Esophagus muscularis mucosa (tissue), 4 donors: ENCODE data around the gene COL5A1. TPM values are rescaled to one million over a fixed set of nuclear protein-coding genes. Genes with fewer than 3 reads are reported as not detected.

Experiments used
- DNase-seq: peaks from one replicate; pipeline ENCODE4 v3.0.0-alpha.2; 2017; ENCODE audit errors: extremely low spot score
- H3K27ac ChIP-seq, 4 donors: fragments of 200-600 bp; sonication (generic); replicated peaks in 1 of 4; 1 replicate in 3 of 4; 2 replicates in 1 of 4; pipeline ENCODE4 v1.5.1; 2016 to 2019; ENCODE audit warnings: mild to moderate bottlenecking in 1 of 4
- H3K27me3 ChIP-seq, 4 donors: fragments of 200-600 bp; sonication (generic); one replicate each; pipeline versions ENCODE4 v1.5.1 to v1.6.0; 2016 to 2019
- H3K36me3 ChIP-seq, 4 donors: fragments of 200-600 bp; sonication (generic); one replicate each; pipeline ENCODE4 v1.5.1; 2016 to 2019
- H3K4me1 ChIP-seq, 4 donors: fragments of 200-600 bp; sonication (generic); one replicate each; pipeline ENCODE4 v1.5.1; 2016 to 2019
- H3K4me3 ChIP-seq, 4 donors: fragments of 200-600 bp; sonication (generic); 1 replicate in 2 of 4; 2 replicates in 2 of 4; pipeline ENCODE4 v1.5.1; 2016 to 2019; ENCODE audit warnings: mild to moderate bottlenecking in 4 of 4, moderate library complexity in 1 of 4
- H3K9me3 ChIP-seq, 4 donors: fragments of 200-600 bp; sonication (generic); 1 replicate in 3 of 4; 2 replicates in 1 of 4; pipeline ENCODE4 v1.5.1; 2016 to 2019
- EP300 ChIP-seq: sonication (generic); formaldehyde crosslinking; IDR thresholded peaks from one replicate; pipeline ENCODE4 v1.6.1; 2017; ENCODE audit warnings: antibody characterized with exemption
- POLR2A ChIP-seq: fragments of 450-650 bp; IDR thresholded peaks from one replicate; pipeline ENCODE4 v1.6.1; 2017; ENCODE audit warnings: antibody characterized with exemption, moderate library complexity, mild to moderate bottlenecking, low read depth
- POLR2AphosphoS5 ChIP-seq, 2 donors: sonication (generic); formaldehyde crosslinking; IDR thresholded peaks; one replicate each; pipeline ENCODE4 v1.6.1; 2017; ENCODE audit warnings: antibody characterized with exemption in 2 of 2
- whole genome bisulfite sequencing: methylation state at CpG from one replicate; pipeline ENCODE4 v1.1.5; 2018; 5-methylcytosine and 5-hydroxymethylcytosine counted together
- intact Hi-C: fragments of 100-400 bp; cut with DNase I; formaldehyde crosslinking; loops from one replicate; pipeline ENCODE4 v1.15.1; 2023
- total RNA-seq, 4 donors: library from RNA; depleted of rRNA; stranded (reverse); fragments of >200 nt; gene quantifications; one replicate each; pipeline versions ENCODE4 v1.1.0 to v1.2.1, GENCODE V29; 2016
- TF ChIP-seq, protein P1 (sequence below), 3 experiments: fragments of 200-600 bp in 2 of 3; fragments of 450-650 bp in 1 of 3; sonication (generic) in 2 of 3; IDR thresholded peaks; one replicate each; pipeline ENCODE4 v1.5.1; 2017 to 2019; ENCODE audit warnings: antibody characterized with exemption in 3 of 3, mild to moderate bottlenecking in 2 of 3, moderate library complexity in 1 of 3

COL5A1 gene
- total RNA-seq, 4 donors from 2014 or later = 36.0 to 89.5 (median 56.4) TPM

DNA sequence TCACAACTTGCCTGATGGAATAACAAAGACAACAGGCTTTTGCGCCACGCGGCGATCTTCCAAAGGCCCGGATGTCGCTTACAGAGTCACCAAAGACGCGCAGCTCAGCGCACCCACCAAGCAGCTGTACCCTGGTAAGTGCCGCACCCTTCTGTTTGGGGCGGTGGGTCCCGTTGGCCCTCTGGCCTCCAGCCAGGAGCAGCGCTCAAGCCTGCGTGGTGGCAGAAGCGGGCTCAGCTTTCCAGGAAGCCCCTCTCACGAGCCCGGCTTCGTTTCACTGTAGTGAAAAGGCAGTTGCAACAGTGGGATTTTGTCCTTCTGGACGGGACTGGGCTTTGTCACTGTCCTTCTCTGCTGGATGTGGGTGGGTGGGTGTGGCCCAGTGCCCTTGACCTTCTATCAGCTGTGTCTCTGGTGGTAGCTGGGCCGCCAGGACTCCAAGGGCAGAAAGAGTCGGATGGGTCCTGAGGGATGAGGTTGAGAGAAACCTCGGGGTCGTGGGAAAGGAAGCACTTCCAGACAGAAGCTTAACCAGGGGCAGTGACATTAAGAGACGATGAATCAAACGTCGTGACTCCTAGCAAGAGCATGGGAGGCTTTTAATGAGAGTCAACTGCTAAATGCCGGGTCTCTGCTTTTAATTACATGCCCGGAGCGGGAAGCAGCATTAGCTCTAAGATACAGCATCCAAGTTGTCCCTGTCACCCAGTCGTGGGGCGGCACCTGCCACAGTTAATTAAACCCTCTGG is 49.5 kb downstream of the COL5A1 start:
- peaks cover 3 to 59% (median 53%) of the 10 kb centered on the region in 4 donors for H3K4me1 ChIP-seq
- peak overlapping the region in 2 of 4 donors; percentile 2 to 33 for H3K27ac ChIP-seq
- no peaks in the 10 kb centered on the region for H3K27me3 ChIP-seq
- no peaks in the 10 kb centered on the region for H3K9me3 ChIP-seq
- no peak for DNase-seq
- intact Hi-C loops = loop anchor here (5.0 kb wide), 1 partner anchor 239 kb away; no protein-coding TSS in a partner anchor
- H3K36me3 ChIP-seq = peaks cover 0 to 30% (median 18%) of the 10 kb centered on the region in 4 donors
- WGBS = 69% methylated on average over 25 of the region's 31 CpGs
- TF ChIP-seq EP300 (no peak), POLR2A (no peak), POLR2AphosphoS5 (IDR thresholded peaks at IDR 0.05) (no peak)
- TF ChIP-seq, protein P1, sequence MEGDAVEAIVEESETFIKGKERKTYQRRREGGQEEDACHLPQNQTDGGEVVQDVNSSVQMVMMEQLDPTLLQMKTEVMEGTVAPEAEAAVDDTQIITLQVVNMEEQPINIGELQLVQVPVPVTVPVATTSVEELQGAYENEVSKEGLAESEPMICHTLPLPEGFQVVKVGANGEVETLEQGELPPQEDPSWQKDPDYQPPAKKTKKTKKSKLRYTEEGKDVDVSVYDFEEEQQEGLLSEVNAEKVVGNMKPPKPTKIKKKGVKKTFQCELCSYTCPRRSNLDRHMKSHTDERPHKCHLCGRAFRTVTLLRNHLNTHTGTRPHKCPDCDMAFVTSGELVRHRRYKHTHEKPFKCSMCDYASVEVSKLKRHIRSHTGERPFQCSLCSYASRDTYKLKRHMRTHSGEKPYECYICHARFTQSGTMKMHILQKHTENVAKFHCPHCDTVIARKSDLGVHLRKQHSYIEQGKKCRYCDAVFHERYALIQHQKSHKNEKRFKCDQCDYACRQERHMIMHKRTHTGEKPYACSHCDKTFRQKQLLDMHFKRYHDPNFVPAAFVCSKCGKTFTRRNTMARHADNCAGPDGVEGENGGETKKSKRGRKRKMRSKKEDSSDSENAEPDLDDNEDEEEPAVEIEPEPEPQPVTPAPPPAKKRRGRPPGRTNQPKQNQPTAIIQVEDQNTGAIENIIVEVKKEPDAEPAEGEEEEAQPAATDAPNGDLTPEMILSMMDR (IDR thresholded peaks at IDR 0.05) = no peak
- no peak overlapping the region for H3K4me3 ChIP-seq

- TF ChIP-seq POLR2AphosphoS5 (IDR thresholded peaks at IDR 0.05) (no peak), EP300 (no peak), POLR2A (no peak)
- TF ChIP-seq, protein P1 (IDR thresholded peaks at IDR 0.05) = no peak
- H3K4me3 ChIP-seq = no peak overlapping the region
- WGBS = 82% methylated on average over 22 of the region's 23 CpGs
- peak overlapping the region; percentile 2 to 44 (median 30) for H3K27ac ChIP-seq
- intact Hi-C loops = loop anchor here (5.0 kb wide), 1 partner anchor 240 kb away; no protein-coding TSS in a partner anchor
- H3K27me3 ChIP-seq = no peaks in the 10 kb centered on the region
- peaks cover 3 to 59% (median 53%) of the 10 kb centered on the region in 4 donors for H3K4me1 ChIP-seq
- peaks cover 0 to 30% (median 18%) of the 10 kb centered on the region in 4 donors for H3K36me3 ChIP-seq
- no peaks in the 10 kb centered on the region for H3K9me3 ChIP-seq
- no peak for DNase-seq
Observed at GRCh38 chr9:134691695-134692572, 50.3 kb downstream of the COL5A1 start.

DNA sequence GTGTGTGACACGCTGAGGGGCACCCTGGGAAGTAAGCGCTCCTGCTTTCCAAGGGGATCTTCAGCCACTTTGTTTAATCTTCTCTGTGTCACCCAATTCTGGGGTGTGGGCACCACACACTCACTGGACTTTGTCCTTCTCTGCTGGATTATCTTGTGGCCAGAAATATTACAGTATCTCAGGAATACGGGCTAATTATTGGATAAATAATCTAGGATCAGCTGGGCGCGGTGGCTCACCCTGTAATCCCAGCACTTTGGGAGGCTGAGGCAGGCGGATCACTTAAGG is 50.9 kb downstream of the COL5A1 start:
- peaks cover 3 to 63% (median 53%) of the 10 kb centered on the region in 4 donors for H3K4me1 ChIP-seq

DNA sequence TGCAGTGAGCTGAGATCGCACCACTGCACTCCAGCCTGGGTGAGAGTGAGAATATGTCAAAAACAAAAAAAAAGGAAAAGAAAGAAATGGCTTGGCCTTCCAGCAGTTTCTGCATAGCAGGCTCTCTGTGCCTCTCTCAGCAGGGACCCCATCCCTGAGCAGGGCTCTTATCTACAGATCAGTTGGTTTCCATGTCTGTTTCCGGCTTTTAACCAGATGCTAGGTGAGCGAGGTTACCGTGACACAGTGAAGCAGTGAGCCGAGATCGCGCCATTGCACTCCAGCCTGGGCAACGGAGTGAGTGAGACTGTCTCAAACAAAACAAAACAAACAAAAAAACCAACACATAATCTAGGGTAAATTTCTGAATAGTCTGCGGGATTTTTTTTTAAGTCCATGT is 51.4 kb downstream of the COL5A1 start:
- Histone ChIP-seq H3K4me1 (peaks cover 3 to 62% (median 52%) of the 10 kb centered on the region in 4 donors), H3K27ac (no peak overlapping the region), H3K36me3 (peaks cover 0 to 30% (median 18%) of the 10 kb centered on the region in 4 donors), H3K9me3 (no peaks in the 10 kb centered on the region), H3K27me3 (no peaks in the 10 kb centered on the region), H3K4me3 (no peak overlapping the region)
- intact Hi-C loops = loop anchor here (5.0 kb wide), 1 partner anchor 241 kb away; no protein-coding TSS in a partner anchor
- TF ChIP-seq POLR2A (no peak), POLR2AphosphoS5 (IDR thresholded peaks at IDR 0.05) (no peak), EP300 (no peak)
- TF ChIP-seq, protein P1 (IDR thresholded peaks at IDR 0.05) = no peak
- 72% methylated on average over 9 of the region's 9 CpGs for WGBS
- DNase-seq = no peak

More for the DNA sequence above, 50.9 kb downstream of the COL5A1 start:
- H3K9me3 ChIP-seq = no peaks in the 10 kb centered on the region
- peak overlapping the region in 2 of 4 donors; percentile 28 to 33 for H3K27ac ChIP-seq
- TF ChIP-seq POLR2A = no peak
- TF ChIP-seq EP300 = no peak
- TF ChIP-seq, protein P1 (IDR thresholded peaks at IDR 0.05) = no peak
- TF ChIP-seq POLR2AphosphoS5 (IDR thresholded peaks at IDR 0.05) = no peak
- no peaks in the 10 kb centered on the region for H3K27me3 ChIP-seq
- DNase-seq = no peak
- no peak overlapping the region for H3K4me3 ChIP-seq
- WGBS = 98% methylated on average over 6 of the region's 6 CpGs
- H3K36me3 ChIP-seq = peaks cover 0 to 30% (median 18%) of the 10 kb centered on the region in 4 donors
- intact Hi-C loops = loop anchor here (5.0 kb wide), 1 partner anchor 240 kb away; no protein-coding TSS in a partner anchor
